Measurements from ENCODE around the gene KLHL25. TPM values are rescaled to one million over a fixed set of nuclear protein-coding genes. Genes with fewer than 3 reads are reported as not detected.

Gene KLHL25
- total and polyA plus RNA-seq, 2 of the 13 experiments (the other 11 are each of a cell fraction or from before 2014, with no cell fraction given), result 3.7 to 8.2 TPM

GRCh38 chr15:85727068-85727467 is 67.7 kb downstream of the KLHL25 start:
- Histone ChIP-seq H3K9ac (ENCODE audit: insufficient read depth, low read depth, low read length) (no peak overlapping the region), H3K79me2 (ENCODE audit: insufficient read depth, low read length) (no peaks in the 10 kb centered on the region), H2AFZ (ENCODE audit: low read length) (no peak overlapping the region), H3K36me3 (replicated peaks in 1 of 2; ENCODE audit: control insufficient read depth in 1 of 2, insufficient read depth in 2 of 2, low read length in 2 of 2) (peaks cover 12 to 52% of the 10 kb centered on the region in 2 experiments), H3K4me3 (replicated peaks in 1 of 3; ENCODE audit: insufficient read depth in 1 of 3, low read depth in 2 of 3, low read length in 3 of 3) (no peak overlapping the region), H3K4me1 (ENCODE audit: insufficient read depth, low read length) (no peaks in the 10 kb centered on the region), H3K9me3 (ENCODE audit: low read length) (no peaks in the 10 kb centered on the region), H3K27me3 (ENCODE audit: control insufficient read depth in 1 of 2, insufficient read depth in 2 of 2, low read length in 2 of 2) (no peaks in the 10 kb centered on the region), H4K20me1 (ENCODE audit: insufficient read depth, low read length) (no peaks in the 10 kb centered on the region), H3K27ac (ENCODE audit: extremely low read length, insufficient read depth, low read length) (no peak overlapping the region), H3K4me2 (ENCODE audit: low read depth, low read length) (no peak overlapping the region)
- 94% methylated on average over 2 of the region's 2 CpGs for WGBS (ENCODE audit: low lambda C conversion rate)
- DNase-seq (ENCODE audit: low spot score), result no peak
- ChIA-PET CTCF (ENCODE audit: low intra/inter-chr PET ratio, low total read pairs) (no interaction called here), POLR2A (no interaction called here)
- no peak for TF ChIP-seq ZNF660 (CRISPR knock-in tag; IDR thresholded peaks at IDR 0.05; ENCODE audit: borderline replicate concordance, low read depth)
- TF ChIP-seq E2F1 (CRISPR knock-in tag; IDR thresholded peaks at IDR 0.05), result no peak
- no peak for TF ChIP-seq TOPORS (CRISPR knock-in tag; IDR thresholded peaks at IDR 0.05)
- TF ChIP-seq BRCA1 (CRISPR knock-in tag; IDR thresholded peaks at IDR 0.05), result no peak
- TF ChIP-seq MAF1 (CRISPR knock-in tag; IDR thresholded peaks at IDR 0.05; ENCODE audit: borderline replicate concordance), result no peak
- TF ChIP-seq GATAD1 (CRISPR knock-in tag; IDR thresholded peaks at IDR 0.05), result no peak
- no peak for TF ChIP-seq KDM5B (CRISPR knock-in tag; IDR thresholded peaks at IDR 0.05; ENCODE audit: borderline replicate concordance)
- TF ChIP-seq ZNF124 (CRISPR knock-in tag; IDR thresholded peaks at IDR 0.05), result no peak
- no peak for TF ChIP-seq MLX (CRISPR knock-in tag; IDR thresholded peaks at IDR 0.05)
- TF ChIP-seq ZNF468 (CRISPR knock-in tag; IDR thresholded peaks at IDR 0.05), result no peak
- TF ChIP-seq KAT7 (CRISPR knock-in tag; IDR thresholded peaks at IDR 0.05; ENCODE audit: borderline replicate concordance), result no peak
- no peak for TF ChIP-seq ZNF607 (CRISPR knock-in tag; IDR thresholded peaks at IDR 0.05; ENCODE audit: borderline replicate concordance)
- no peak for TF ChIP-seq PAXIP1 (CRISPR knock-in tag; conservative IDR thresholded peaks at IDR 0.05)
- TF ChIP-seq PBX2 (CRISPR knock-in tag; IDR thresholded peaks at IDR 0.05), result no peak
- TF ChIP-seq PTBP1 (IDR thresholded peaks at IDR 0.05; ENCODE audit: low read depth, low read length, poor library complexity, severe bottlenecking), result no peak
- no peak for TF ChIP-seq ZBTB33 (CRISPR knock-in tag; IDR thresholded peaks at IDR 0.05)
- TF ChIP-seq MTF1 (CRISPR knock-in tag; IDR thresholded peaks at IDR 0.05), result no peak
- FAIRE-seq, result no peak
- no TSS peak for BruUV-seq (replicated peaks)
- in situ Hi-C loops (cut with HindIII; ENCODE audit: extremely low pct_ligation_motif_present, low pct_unique_long_range_greater_than_20kb) (loop anchor here (5.0 kb wide), 1 partner anchor 105 kb away; no protein-coding TSS in a partner anchor), intact Hi-C loops (cut with micrococcal nuclease; ENCODE audit: unreplicated experiment) (no loop called here)
- ATAC-seq, result no peak

All from HepG2 (cell line).